Myocyte (in vitro differentiated cells): ENCODE data around the gene SLC22A14. TPM values are rescaled to one million over a fixed set of nuclear protein-coding genes. Genes with fewer than 3 reads are reported as not detected.
"Not testable (repeated sequence)": the region's sequence is repeated elsewhere in the genome, so short reads cannot be mapped to it uniquely, and the experiment has no call there.

Source experiments
- DNase-seq: peaks from one replicate; pipeline ENCODE4 v3.0.0-alpha.2; 2012; ENCODE audit warnings: low read depth
- polyA plus RNA-seq: library from polyadenylated mRNA; unstranded; fragments of >200 nt; gene quantifications from one replicate; pipeline ENCODE4 v1.2.1, GENCODE V29; 2012; ENCODE audit warnings: missing spikeins
- total RNA-seq: library from RNA; depleted of rRNA; stranded (reverse); fragments of >200 nt; gene quantifications from 2 replicates; pipeline ENCODE4 v1.2.3, GENCODE V29; 2014

SLC22A14 gene
- total RNA-seq, result 0.78 and 0.83 TPM in 2 replicates
- polyA plus RNA-seq, result 0.72 TPM

- no peak for DNase-seq
Observed at GRCh38 chr3:38281895-38282686, at the start of gene SLC22A14. SLC22A14 (plus strand) TSS chr3:38282294; CDS start chr3:38306027, 23,733 bp downstream.

- DNase-seq, result no peak
Observed at GRCh38 chr3:38232701-38233100, 49.4 kb upstream of the SLC22A14 start.

GRCh38 chr3:38235466-38235865 lies 46.6 kb upstream of the SLC22A14 start:
- DNase-seq, result no peak

- no peak for DNase-seq
Observed at GRCh38 chr3:38238416-38239008, 43.6 kb upstream of the SLC22A14 start.

- not testable (repeated sequence) for DNase-seq
Observed at GRCh38 chr3:38242812-38243211, 39.3 kb upstream of the SLC22A14 start.

- no peak for DNase-seq
Observed at GRCh38 chr3:38245930-38246329, 36.2 kb upstream of the SLC22A14 start.

GRCh38 chr3:38247366-38248035 lies 34.6 kb upstream of the SLC22A14 start:
- peak; percentile 77 for DNase-seq

- no peak for DNase-seq
Observed at GRCh38 chr3:38250198-38250597, 31.9 kb upstream of the SLC22A14 start.

GRCh38 chr3:38251197-38251596 lies 30.9 kb upstream of the SLC22A14 start:
- no peak for DNase-seq

- DNase-seq, result no peak
Observed at GRCh38 chr3:38253704-38254103, 28.4 kb upstream of the SLC22A14 start.

GRCh38 chr3:38254872-38255271 lies 27.2 kb upstream of the SLC22A14 start:
- DNase-seq, result no peak

GRCh38 chr3:38255627-38256026 lies 26.5 kb upstream of the SLC22A14 start:
- DNase-seq, result no peak

GRCh38 chr3:38257583-38257982 lies 24.5 kb upstream of the SLC22A14 start:
- DNase-seq, result no peak

- DNase-seq, result no peak
Observed at GRCh38 chr3:38260474-38260873, 21.6 kb upstream of the SLC22A14 start.

GRCh38 chr3:38264353-38264771 lies 17.7 kb upstream of the SLC22A14 start:
- peak; percentile 77 for DNase-seq

- no peak for DNase-seq
Observed at GRCh38 chr3:38264779-38265178, 17.3 kb upstream of the SLC22A14 start.

GRCh38 chr3:38265604-38266307 lies 16.3 kb upstream of the SLC22A14 start, which contains the start of gene SLC22A13:
SLC22A13 (plus strand) TSS chr3:38265812; CDS start chr3:38265861, 49 bp downstream.
- DNase-seq, result no peak

- no peak for DNase-seq
Observed at GRCh38 chr3:38266810-38267209, 15.3 kb upstream of the SLC22A14 start.

GRCh38 chr3:38267662-38268061 lies 14.4 kb upstream of the SLC22A14 start:
- DNase-seq, result no peak

GRCh38 chr3:38268087-38268486 lies 14.0 kb upstream of the SLC22A14 start:
- no peak for DNase-seq

- no peak for DNase-seq
Observed at GRCh38 chr3:38268522-38268921, 13.6 kb upstream of the SLC22A14 start.
